ENCODE measurements around the gene CFAP46. TPM values are rescaled to one million over a fixed set of nuclear protein-coding genes. Genes with fewer than 3 reads are reported as not detected.
"Not testable (repeated sequence)": the region's sequence is repeated elsewhere in the genome, so short reads cannot be mapped to it uniquely, and the experiment has no call there.

CFAP46 gene
- total RNA-seq, 1 donor from 2014 or later: 3.7 TPM

DNA sequence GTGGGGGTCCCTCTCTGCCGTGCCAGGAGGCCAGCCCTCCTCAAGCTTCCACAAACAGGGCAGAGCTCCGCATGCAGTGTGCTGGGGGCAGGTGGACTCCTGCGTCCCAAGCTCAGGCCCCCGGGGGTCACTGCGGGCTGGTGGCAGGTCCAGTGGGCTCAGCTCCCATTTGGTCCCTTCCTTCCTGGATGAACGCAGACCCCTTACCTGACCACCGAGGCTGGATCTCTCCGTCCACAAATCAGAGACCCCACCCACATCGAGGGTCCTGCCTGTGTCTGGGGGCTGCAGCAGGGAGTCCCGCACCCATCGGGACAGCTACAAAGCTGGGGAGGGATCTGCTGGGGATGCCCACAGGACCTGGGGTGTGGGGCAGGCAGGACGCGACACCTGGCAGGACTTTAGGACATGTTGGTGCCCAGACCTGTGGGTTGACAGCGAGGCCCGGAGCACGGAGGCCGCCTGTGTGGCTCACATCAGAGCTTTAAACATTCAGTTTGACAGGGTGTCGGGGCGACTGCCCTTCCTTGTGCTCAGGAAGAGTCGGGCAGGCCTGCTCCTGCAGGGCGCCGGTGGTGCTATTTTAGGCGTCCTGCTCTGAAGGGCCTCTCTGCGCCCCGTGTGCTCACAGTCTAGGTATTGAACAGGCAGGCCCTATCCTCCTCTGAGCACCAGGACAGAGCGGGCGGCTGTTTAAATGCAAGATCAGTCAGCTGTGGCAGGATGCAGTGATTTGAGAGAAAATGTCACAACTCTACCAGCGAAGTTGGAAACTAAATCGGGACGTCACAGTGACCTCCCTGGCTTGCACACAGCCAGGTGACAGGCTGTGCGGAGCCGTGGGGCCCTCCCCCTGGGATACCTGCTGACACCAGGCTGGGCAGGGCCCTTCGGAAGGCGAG, 15.9 kb upstream of the CFAP46 start:
- H3K4me1 Mint-ChIP-seq: peaks cover 16% of the 10 kb centered on the region
- ATAC-seq (ENCODE audit: low read depth) (no peak), DNase-seq (no peak)
- no peaks in the 10 kb centered on the region for H3K36me3 Mint-ChIP-seq (ENCODE audit: low read depth)
- TF ChIP-seq, protein P1, sequence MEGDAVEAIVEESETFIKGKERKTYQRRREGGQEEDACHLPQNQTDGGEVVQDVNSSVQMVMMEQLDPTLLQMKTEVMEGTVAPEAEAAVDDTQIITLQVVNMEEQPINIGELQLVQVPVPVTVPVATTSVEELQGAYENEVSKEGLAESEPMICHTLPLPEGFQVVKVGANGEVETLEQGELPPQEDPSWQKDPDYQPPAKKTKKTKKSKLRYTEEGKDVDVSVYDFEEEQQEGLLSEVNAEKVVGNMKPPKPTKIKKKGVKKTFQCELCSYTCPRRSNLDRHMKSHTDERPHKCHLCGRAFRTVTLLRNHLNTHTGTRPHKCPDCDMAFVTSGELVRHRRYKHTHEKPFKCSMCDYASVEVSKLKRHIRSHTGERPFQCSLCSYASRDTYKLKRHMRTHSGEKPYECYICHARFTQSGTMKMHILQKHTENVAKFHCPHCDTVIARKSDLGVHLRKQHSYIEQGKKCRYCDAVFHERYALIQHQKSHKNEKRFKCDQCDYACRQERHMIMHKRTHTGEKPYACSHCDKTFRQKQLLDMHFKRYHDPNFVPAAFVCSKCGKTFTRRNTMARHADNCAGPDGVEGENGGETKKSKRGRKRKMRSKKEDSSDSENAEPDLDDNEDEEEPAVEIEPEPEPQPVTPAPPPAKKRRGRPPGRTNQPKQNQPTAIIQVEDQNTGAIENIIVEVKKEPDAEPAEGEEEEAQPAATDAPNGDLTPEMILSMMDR (IDR thresholded peaks at IDR 0.05): no peak
- H3K27me3 Mint-ChIP-seq: peaks cover 5% of the 10 kb centered on the region
- no peak overlapping the region for H3K27ac Mint-ChIP-seq
- POLR2A ChIA-PET: no interaction called here
- H3K9me3 Mint-ChIP-seq: no peaks in the 10 kb centered on the region
- no peak overlapping the region for H3K4me3 Mint-ChIP-seq
- intact Hi-C loops (cut with micrococcal nuclease): no loop called here
- CTCF ChIA-PET: interaction anchor here (1.0 kb wide), 1 partner anchor 18 kb away, joined by 3 read pairs; no protein-coding TSS in a partner anchor

DNA sequence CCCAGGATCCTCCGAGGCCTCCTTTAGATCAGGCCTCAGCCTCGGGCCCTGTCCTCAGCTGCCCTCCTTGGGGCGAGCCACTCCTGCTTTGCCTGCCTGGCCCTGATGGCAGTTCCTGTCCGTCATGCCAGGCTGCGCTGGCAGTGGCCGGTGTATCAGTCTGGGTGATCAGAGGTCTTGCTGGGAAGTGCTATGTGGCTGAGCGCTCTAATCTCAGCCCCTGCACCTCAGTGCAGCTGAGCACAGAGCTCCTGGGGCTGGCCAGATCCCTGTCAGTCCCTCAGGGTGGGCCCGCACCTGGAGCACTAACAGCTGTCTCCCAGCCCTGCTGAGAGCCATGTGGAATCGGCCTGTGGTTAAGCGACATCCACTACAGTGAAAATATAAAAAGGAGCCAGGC, 14.8 kb upstream of the CFAP46 start:
- ChIA-PET CTCF (no interaction called here), POLR2A (no interaction called here)
- peaks cover 5% of the 10 kb centered on the region for H3K4me1 Mint-ChIP-seq
- no peak overlapping the region for H3K27ac Mint-ChIP-seq
- TF ChIP-seq, protein P1 (IDR thresholded peaks at IDR 0.05): no peak
- H3K4me3 Mint-ChIP-seq: no peak overlapping the region
- no peaks in the 10 kb centered on the region for H3K36me3 Mint-ChIP-seq (ENCODE audit: low read depth)
- ATAC-seq (ENCODE audit: low read depth) (no peak), DNase-seq (no peak)
- no peaks in the 10 kb centered on the region for H3K9me3 Mint-ChIP-seq
- H3K27me3 Mint-ChIP-seq: peaks cover 11% of the 10 kb centered on the region
- intact Hi-C loops (cut with micrococcal nuclease): no loop called here

DNA sequence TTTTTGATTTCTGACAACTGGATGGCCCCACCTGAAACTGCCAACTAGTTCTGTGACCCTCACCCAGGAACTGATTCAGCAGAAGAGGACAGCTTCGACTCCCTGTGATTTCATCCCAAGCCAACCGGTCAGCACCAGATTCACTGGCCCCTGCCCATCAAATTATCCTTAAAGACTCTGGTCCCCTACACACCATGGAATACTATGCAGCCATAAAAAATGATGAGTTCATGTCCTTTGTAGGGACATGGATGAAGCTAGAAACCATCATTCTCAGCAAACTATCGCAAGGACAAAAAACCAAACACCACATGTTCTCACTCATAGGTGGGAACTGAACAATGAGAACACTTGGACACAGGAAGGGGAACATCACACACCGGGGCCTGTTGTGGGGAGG, 13.9 kb upstream of the CFAP46 start:
- H3K27ac Mint-ChIP-seq; H3K36me3 Mint-ChIP-seq (ENCODE audit: low read depth); CTCF ChIA-PET; POLR2A ChIA-PET; H3K9me3 Mint-ChIP-seq; H3K4me3 Mint-ChIP-seq; ATAC-seq (ENCODE audit: low read depth); intact Hi-C loops (cut with micrococcal nuclease); DNase-seq; H3K4me1 Mint-ChIP-seq: not testable (repeated sequence)
- peaks cover 15% of the 10 kb centered on the region for H3K27me3 Mint-ChIP-seq

DNA sequence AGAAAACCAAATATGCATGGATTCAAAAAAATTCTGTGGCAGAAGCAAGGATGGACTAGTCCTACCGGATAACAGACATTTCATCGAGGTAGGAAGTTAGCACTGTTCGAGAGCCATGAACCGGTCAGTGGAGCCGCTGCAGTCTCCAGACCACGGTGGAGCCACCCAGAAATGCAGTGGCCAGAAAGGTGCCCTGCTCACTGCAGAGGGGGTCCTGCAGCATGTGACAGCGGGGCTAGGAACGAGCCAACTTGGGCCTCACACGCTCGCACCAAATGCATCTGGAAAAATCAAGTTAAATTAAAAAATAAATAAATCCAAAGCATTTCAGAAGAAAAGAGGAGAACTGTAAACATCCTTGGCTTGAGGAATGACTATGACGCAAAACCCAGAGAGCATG, 13.1 kb upstream of the CFAP46 start:
- intact Hi-C loops (cut with micrococcal nuclease): no loop called here
- ChIA-PET CTCF (no interaction called here), POLR2A (no interaction called here)
- no peak overlapping the region for H3K4me3 Mint-ChIP-seq
- H3K4me1 Mint-ChIP-seq: peaks cover 3% of the 10 kb centered on the region
- no peak for ATAC-seq (ENCODE audit: low read depth)
- no peak overlapping the region for H3K27ac Mint-ChIP-seq
- no peaks in the 10 kb centered on the region for H3K36me3 Mint-ChIP-seq (ENCODE audit: low read depth)
- H3K27me3 Mint-ChIP-seq: peaks cover 20% of the 10 kb centered on the region
- DNase-seq: no peak
- no peaks in the 10 kb centered on the region for H3K9me3 Mint-ChIP-seq
- TF ChIP-seq, protein P1 (IDR thresholded peaks at IDR 0.05): no peak

- DNase-seq (no peak), ATAC-seq (ENCODE audit: low read depth) (no peak)
- TF ChIP-seq, protein P1 (IDR thresholded peaks at IDR 0.05): no peak
- Mint-ChIP-seq H3K36me3 (ENCODE audit: low read depth) (no peaks in the 10 kb centered on the region), H3K27ac (no peak overlapping the region), H3K9me3 (no peaks in the 10 kb centered on the region), H3K4me3 (no peak overlapping the region), H3K4me1 (peaks cover 3% of the 10 kb centered on the region), H3K27me3 (peaks cover 25% of the 10 kb centered on the region)
- intact Hi-C loops (cut with micrococcal nuclease): no loop called here
- CTCF ChIA-PET: no interaction called here
- POLR2A ChIA-PET: no interaction called here
Observed at GRCh38 chr10:132953428-132953827, 11.1 kb upstream of the CFAP46 start.
